ES-I3 (cell line): ENCODE data around the gene KANK3.
"Not testable (repeated sequence)": the region's sequence is repeated elsewhere in the genome, so short reads cannot be mapped to it uniquely, and the experiment has no call there.

Experiments used
- H3K36me3 ChIP-seq: 2 replicates; pipeline ENCODE4 v1.6.1; 2013; ENCODE audit warnings: mild to moderate bottlenecking, low read length, control low read depth, moderate library complexity; ENCODE audit not compliant: insufficient read depth
- H3K4me1 ChIP-seq: 2 replicates; pipeline ENCODE4 v1.6.1; 2013; ENCODE audit warnings: mild to moderate bottlenecking, control low read depth, low read length; ENCODE audit not compliant: insufficient read depth
- H3K9ac ChIP-seq: 2 replicates; pipeline ENCODE4 v1.6.1; 2013; ENCODE audit warnings: low read depth, mild to moderate bottlenecking, low read length, moderate library complexity
- H3K9me3 ChIP-seq: 2 replicates; pipeline ENCODE4 v1.6.1; 2013; ENCODE audit warnings: mild to moderate bottlenecking, low read length, moderate library complexity; ENCODE audit not compliant: control insufficient read depth, insufficient read depth

Gene KANK3

DNA sequence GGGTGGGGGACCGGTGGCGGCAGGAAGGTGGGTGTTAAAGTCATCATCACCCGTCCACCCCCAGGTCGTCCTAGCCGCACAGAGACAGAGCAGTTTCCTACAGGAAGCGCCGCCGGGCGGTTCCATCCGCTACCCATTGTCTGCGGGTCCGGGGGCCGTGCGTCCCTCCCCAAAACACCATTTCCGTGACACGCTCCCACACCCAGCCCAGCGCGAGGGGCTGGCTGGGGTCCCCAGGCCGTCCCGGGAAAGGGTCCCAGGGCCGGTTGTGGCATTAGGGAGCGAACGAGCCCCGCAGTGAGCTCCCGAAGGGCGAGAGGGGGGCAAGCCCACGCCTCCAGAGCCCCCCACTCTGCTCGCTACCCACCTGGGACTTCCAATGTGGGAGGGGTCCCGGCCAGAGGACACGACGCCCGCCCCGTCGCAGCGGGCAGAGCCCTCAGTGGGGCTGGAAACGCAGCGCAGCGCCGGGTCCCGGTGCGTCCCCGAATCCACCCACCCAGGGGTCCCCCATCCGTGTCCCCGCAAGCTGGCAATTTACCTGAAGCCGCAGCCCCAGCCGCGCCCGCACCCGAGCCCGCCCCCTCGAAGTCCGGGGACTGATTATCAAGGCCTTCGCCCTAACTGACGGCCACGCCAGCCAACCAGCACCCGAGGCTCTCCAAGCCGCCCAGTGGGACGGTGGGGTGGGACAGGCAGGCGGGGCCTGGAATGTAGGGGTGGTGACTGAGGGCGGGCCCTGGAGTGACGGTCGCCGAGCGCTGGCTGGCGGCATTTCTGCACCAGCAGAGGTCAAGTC lies at the start of gene KANK3:
Gene KANK3, minus strand, starts transcription at position 579 of the 799 bp plus-strand sequence. CDS start 5,434 bp downstream, outside the sequence.
- Histone ChIP-seq H3K9me3 (no peaks in the 10 kb centered on the region), H3K4me1 (peaks cover 3% of the 10 kb centered on the region; the same call in 1 of the 2 replicates), H3K9ac (peak within 1 kb of the TSS; percentile 89), H3K36me3 (no peaks in the 10 kb centered on the region)

DNA sequence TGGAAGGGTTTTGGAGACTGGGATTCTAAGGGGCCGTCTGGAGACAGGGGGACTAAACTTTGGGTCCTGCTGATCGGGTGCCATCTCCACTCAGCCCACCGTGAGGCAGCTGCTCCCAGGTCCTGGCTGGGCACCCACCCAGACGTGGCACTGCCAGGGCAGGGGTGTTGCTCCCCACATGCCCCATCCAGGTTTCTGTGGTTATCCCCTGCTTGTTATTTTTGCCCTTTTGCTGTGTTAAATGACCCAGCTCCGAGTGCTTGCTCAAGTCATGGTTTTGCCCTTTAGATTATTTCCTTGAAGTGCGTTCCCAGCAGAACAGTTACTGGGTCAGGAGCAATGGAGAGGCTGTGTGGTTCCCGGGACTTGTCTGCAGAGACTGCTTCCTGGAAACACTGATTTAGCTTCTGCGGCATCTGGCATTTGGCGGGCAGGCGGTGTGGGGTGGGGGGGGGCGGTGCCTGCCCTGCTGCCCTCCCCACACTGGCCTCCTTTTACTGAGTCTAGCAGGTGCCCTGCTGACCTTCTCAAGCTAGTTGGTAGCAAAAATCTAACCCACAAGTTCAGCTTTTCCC lies 49.0 kb upstream of the KANK3 start:
- Histone ChIP-seq H3K9ac (no peak overlapping the region), H3K36me3 (no peaks in the 10 kb centered on the region; the same call in 1 of the 2 replicates), H3K4me1 (peaks cover 4% of the 10 kb centered on the region; the same call in 1 of the 2 replicates), H3K9me3 (no peaks in the 10 kb centered on the region)

DNA sequence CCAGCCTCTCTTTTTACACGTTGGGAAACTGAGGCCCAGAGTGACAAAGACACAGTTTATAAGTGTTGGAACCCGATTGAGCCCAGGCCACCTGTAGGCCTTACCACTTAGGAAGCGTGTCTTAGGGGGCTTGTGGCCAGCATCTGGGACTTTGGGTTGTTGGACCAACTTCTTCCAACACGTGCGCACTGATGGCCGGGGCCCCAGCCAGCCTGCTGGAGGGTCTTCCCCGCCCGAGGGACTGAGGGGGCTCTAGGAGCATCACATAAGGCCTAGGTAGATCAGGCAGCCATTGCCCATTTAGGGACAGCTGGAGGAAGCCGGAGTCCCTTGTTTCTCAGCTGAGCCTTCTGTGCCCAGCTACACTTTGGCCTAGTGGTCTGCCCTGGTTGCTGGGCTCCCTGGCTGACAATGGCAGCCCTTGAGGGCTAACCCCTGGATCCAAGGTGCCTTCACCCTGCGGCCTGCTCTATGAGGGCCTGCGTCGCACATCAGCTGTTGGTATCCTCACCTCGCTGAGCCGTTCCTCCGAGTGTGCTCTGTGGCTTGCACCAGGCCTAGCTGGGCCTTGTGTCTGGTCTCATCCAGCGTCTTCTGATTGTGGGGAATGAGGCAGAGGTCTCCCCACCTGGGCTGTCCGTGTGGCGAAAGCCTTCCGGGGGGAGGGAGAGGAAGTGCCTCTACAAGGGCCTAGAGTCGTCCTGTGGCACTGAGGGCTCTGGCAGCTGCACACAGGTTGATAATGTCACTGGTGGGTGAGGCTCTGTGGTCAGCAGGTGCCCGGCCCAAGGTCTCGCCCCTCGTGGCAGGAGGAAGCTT lies 48.3 kb upstream of the KANK3 start:
- Histone ChIP-seq H3K4me1 (no peaks in the 10 kb centered on the region; the same call in 1 of the 2 replicates), H3K9me3 (no peaks in the 10 kb centered on the region), H3K36me3 (no peaks in the 10 kb centered on the region; the same call in 1 of the 2 replicates), H3K9ac (no peak overlapping the region; the same call in 1 of the 2 replicates)

DNA sequence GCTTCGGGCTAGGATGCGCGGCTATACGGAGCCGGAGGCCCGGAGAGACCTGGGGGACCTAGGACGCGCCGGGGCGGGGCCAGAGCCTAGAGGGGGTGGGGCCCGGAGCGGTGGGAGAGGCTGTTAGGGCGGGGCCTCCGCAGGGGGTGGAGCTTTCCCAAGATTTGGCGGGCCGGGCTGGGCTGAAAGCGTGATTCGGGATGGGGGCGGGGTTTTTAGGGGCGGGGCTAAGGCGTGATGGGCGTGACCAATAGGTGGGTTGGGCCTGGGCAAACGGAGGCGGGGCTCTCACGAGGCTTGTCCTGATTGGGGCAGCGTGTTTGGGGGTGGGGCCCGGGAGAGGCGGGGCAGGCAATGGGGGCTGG lies 47.5 kb upstream of the KANK3 start:
- no peaks in the 10 kb centered on the region; the same call in 1 of the 2 replicates for H3K36me3 ChIP-seq
- H3K4me1 ChIP-seq = no peaks in the 10 kb centered on the region; the same call in 1 of the 2 replicates
- no peaks in the 10 kb centered on the region; the same call in 1 of the 2 replicates for H3K9me3 ChIP-seq
- H3K9ac ChIP-seq = peak overlapping the region; percentile 99

DNA sequence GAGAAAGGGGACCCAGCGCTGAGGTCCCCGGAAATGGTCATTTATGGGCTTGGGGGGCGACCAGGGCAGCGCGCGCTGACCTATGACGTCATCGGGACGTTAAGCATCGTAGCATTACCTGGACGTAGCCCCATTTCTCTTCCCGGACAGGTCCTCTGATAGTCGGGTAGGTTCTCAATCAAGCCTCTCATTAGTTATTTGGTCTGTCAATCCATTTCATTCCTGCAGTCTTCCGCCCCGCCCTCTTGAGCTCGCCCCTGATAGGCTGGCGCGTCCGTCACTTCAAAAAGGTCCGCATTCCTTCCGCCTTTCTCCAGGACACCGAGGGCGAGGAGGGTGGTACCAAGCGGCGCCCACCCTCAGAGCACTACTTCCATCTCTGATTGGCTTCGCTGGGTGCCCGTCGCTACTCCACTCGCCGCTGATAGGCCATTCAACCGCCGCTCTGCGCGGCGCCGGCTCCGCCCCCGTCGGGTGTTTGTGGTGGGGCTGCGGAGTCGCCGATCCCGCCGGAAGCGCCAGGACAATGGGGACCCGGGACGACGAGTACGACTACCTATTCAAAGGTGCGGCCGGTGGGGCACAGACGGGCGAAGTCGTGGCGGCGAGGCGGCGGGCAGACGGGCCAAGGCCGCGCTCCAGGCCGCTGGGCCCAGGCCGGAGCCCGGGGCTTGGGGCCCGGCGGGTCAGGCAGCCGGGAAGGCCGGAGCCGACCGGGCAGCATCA lies 47.0 kb upstream of the KANK3 start, which contains the start of gene RAB11B:
Gene RAB11B, plus strand, starts transcription at position 470 of the 726 bp plus-strand sequence. Its CDS starts 57 bp downstream, at position 527.
- no peaks in the 10 kb centered on the region; the same call in 1 of the 2 replicates for H3K4me1 ChIP-seq
- H3K9ac ChIP-seq = peak within 1 kb of the TSS; percentile 99
- H3K9me3 ChIP-seq = no peaks in the 10 kb centered on the region; the same call in 1 of the 2 replicates
- no peaks in the 10 kb centered on the region; the same call in 1 of the 2 replicates for H3K36me3 ChIP-seq

DNA sequence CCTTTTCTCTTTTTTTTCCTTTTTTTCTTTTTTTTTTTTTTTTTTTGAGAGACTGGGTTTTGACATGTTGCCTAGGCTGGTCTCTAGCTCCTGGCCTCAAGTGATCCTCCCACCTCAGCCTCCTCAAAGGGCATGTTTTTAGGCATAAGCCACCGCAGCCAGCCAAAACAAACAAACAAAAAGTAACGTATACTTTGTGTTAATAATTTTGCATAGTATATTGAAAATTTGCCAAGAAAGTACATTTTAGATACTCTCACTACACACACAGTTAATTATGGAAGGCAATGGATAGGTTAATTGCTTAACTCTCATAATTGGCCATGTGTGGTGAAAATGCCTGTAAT lies 45.5 kb upstream of the KANK3 start:
- no peaks in the 10 kb centered on the region; the same call in 1 of the 2 replicates for H3K4me1 ChIP-seq
- no peaks in the 10 kb centered on the region; the same call in 1 of the 2 replicates for H3K9me3 ChIP-seq
- no peak overlapping the region for H3K9ac ChIP-seq
- H3K36me3 ChIP-seq = no peaks in the 10 kb centered on the region; the same call in 1 of the 2 replicates

DNA sequence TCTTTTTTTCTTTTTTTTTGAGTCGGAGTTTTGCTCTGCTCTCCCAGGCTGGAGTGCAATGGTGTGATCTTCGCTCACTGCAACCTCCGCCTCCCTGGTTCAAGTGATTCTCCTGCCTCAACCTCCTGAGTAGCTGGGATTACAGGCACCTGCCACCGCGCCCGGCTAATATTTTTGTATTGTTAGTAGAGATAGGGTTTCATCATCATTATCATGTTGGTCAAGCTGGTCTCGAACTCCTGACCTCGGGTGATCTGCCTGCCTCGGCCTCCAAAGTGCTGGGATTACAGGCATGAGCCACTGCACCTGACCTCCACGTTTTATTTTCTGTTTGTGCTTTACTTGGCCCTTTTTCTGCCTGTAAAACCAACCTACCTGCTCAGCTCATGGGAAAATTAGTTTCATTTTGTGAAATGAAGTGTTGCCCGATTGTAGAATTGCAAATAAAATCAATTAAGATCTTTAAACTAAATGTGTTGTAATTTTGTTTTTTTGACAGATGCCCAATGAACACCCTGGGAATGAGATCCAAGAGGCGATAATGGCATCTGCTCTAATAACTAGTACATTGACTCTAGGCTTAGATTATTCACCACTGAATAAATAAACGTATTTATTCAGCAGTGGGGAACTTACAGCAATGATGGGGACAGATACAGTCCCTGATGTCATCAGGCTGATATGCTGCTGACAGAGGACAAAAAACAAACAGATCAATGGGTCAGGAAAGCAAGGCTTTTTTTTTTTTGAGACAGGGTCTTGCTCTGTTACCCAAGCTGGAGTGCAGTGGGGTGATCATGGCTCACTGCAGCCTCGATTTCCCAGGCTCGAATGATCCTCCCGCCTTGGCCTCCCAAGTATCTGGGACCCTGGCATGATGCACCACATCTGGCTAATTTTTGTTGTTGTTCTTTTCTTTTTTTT lies 44.9 kb upstream of the KANK3 start:
- H3K36me3 ChIP-seq = no peaks in the 10 kb centered on the region; the same call in 1 of the 2 replicates
- no peaks in the 10 kb centered on the region; the same call in 1 of the 2 replicates for H3K9me3 ChIP-seq
- no peak overlapping the region for H3K9ac ChIP-seq
- H3K4me1 ChIP-seq = no peaks in the 10 kb centered on the region; the same call in 1 of the 2 replicates

DNA sequence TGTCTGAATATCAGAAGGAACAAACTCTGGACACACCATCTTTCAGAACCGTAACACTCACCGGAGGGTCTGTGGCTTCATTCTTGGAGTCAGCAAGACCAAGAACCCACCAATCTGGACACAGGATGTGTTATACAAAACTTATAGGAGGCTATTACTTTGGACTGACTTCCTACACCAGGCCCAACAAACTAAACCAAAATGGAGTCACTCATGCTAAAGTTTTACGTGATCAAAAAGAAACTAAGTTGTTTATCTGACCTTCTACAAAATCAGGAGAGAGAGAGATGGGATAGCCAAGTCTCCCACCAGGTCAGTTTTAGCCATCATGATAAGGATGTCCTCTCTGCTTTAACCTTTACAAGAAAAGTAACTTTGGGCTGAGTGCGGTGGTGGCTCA lies 43.9 kb upstream of the KANK3 start:
- H3K36me3 ChIP-seq = no peaks in the 10 kb centered on the region; the same call in 1 of the 2 replicates
- no peak overlapping the region for H3K9ac ChIP-seq

DNA sequence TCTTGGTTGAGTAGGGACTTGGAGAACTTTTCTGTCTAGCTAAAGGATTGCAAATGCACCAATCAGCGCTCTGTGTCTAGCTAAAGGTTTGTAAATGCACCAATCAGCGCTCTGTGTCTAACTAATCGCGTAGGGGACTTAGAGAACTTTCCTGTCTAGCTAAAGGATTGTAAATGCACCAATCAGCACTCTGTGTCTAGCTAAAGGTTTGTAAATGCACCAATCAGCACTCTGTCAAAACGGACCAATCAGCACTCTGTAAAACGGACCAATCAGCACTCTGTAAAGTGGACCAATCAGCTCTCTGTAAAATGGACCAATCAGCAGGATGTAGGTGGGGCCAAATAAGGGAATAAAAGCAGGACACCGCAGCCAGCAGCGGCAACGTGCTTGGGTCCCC lies 43.4 kb upstream of the KANK3 start:
- not testable (repeated sequence) for H3K9ac ChIP-seq, H3K4me1 ChIP-seq, H3K36me3 ChIP-seq, H3K9me3 ChIP-seq

More for the DNA sequence above, 43.9 kb upstream of the KANK3 start:
- no peaks in the 10 kb centered on the region; the same call in 1 of the 2 replicates for H3K9me3 ChIP-seq
- no peaks in the 10 kb centered on the region; the same call in 1 of the 2 replicates for H3K4me1 ChIP-seq

DNA sequence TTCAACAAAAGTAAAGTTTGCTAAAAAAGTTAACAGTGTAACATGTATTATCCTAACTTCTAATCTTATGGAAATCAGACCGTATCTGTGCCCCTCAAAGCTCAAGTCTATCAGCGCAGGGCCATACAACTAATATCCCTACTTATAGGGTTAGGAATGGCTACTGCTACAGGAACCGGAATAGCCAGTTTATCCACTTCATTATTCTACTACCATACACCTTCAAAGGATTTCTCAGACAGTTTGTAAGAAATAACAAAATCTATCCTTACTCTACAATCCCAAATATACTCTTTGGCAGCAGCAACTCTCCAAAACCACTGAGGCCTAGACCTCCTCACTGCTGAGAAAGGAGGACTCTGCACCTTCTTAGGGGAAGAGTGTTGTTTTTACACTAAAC lies 42.5 kb upstream of the KANK3 start:
- not testable (repeated sequence) for H3K36me3 ChIP-seq, H3K4me1 ChIP-seq

DNA sequence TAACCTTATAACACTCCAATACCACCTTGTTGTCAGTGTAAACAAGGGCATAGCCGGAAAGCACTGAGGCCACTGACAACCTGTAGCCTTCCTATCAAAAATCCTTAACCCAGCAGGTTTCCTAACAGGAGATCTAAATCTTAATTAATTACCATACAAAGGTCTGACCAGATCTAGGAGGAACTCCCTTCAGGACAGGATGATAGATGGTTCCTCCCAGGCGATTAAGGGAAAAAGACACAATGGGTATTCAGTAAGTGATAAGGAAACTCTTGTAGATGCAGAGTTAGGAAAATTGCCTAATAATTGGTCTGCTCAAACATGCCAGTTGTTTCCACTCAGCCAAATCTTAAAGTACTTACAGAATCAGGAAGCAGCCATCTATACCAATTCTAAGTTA lies 42.0 kb upstream of the KANK3 start:
- not testable (repeated sequence) for H3K4me1 ChIP-seq, H3K9me3 ChIP-seq, H3K9ac ChIP-seq, H3K36me3 ChIP-seq

More for the DNA sequence above, 42.5 kb upstream of the KANK3 start:
- H3K9ac ChIP-seq, H3K9me3 ChIP-seq: not testable (repeated sequence)

DNA sequence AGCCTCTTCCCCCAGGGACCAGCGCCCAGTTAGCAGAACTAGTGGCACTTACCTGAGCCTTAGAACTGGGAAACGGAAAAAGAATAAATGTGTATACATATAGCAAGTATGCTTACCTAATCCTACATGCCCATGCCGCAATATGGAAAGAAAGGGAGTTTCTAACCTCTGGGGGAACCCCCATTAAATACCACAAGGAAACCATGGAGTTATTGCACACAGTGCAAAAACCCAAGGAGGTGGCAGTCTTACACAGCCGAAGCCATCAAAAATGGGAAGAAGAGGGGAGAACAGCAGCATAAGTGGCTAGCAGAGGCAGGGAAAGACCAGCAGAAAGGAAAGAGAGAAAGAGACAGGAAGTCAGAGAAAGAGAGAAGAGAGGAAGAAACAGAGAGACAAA lies 41.5 kb upstream of the KANK3 start:
- H3K9me3 ChIP-seq, H3K36me3 ChIP-seq, H3K4me1 ChIP-seq, H3K9ac ChIP-seq: not testable (repeated sequence)
